Stomach (tissue), 4 donors: ENCODE data around the gene HTR2B.

Experiments used
- POLR2A ChIP-seq, 4 donors: fragments of 450-650 bp; IDR thresholded peaks; one replicate each; pipeline ENCODE4 v1.6.1; 2016; ENCODE audit warnings: antibody characterized with exemption in 4 of 4, control low read depth in 2 of 4, mild to moderate bottlenecking in 1 of 4, moderate library complexity in 1 of 4
- TF ChIP-seq, protein P1 (sequence below), 7 experiments: fragments of 450-650 bp in 4 of 7; fragments of 200-600 bp in 3 of 7; sonication (generic) in 3 of 7; IDR thresholded peaks; one replicate each; pipeline ENCODE4 v1.5.1; 2016 to 2019; ENCODE audit warnings: antibody characterized with exemption in 7 of 7, control low read depth in 2 of 7, mild to moderate bottlenecking in 1 of 7

GRCh38 chr2:231160701-231161100 is 35.9 kb upstream of the HTR2B start:
- TF ChIP-seq, protein P1, sequence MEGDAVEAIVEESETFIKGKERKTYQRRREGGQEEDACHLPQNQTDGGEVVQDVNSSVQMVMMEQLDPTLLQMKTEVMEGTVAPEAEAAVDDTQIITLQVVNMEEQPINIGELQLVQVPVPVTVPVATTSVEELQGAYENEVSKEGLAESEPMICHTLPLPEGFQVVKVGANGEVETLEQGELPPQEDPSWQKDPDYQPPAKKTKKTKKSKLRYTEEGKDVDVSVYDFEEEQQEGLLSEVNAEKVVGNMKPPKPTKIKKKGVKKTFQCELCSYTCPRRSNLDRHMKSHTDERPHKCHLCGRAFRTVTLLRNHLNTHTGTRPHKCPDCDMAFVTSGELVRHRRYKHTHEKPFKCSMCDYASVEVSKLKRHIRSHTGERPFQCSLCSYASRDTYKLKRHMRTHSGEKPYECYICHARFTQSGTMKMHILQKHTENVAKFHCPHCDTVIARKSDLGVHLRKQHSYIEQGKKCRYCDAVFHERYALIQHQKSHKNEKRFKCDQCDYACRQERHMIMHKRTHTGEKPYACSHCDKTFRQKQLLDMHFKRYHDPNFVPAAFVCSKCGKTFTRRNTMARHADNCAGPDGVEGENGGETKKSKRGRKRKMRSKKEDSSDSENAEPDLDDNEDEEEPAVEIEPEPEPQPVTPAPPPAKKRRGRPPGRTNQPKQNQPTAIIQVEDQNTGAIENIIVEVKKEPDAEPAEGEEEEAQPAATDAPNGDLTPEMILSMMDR (IDR thresholded peaks at IDR 0.05): no peak
- no peak for TF ChIP-seq POLR2A (IDR thresholded peaks at IDR 0.05)
